Right lobe of liver (tissue), 6 donors: ENCODE measurements around the gene C3orf52. TPM values are rescaled to one million over a fixed set of nuclear protein-coding genes. Genes with fewer than 3 reads are reported as not detected.
A peak's percentile ranks its signal among the peaks of the same experiment; 100 is the strongest.

Experiments
- ATAC-seq, 4 donors: fragments of 200-7000 bp; cut with Tn5 transposase; one replicate each; pipeline ENCODE4 v1.9.1; 2020; ENCODE audit warnings: mild to moderate bottlenecking in 4 of 4, moderate library complexity in 4 of 4
- DNase-seq, 3 donors: peaks; one replicate each; pipeline ENCODE4 v3.0.0-alpha.2; 2020
- H3K27ac ChIP-seq, 3 donors: fragments of 200-600 bp; one replicate each; pipeline ENCODE4 v1.8.0; 2022
- H3K27me3 ChIP-seq, 2 donors: fragments of 200-600 bp; one replicate each; pipeline ENCODE4 v1.8.0; 2022
- H3K36me3 ChIP-seq, 4 donors: fragments of 200-600 bp; sonication (generic) in 1 of 4; one replicate each; pipeline versions ENCODE4 v1.5.1 to v1.8.0; 2017 to 2022; ENCODE audit warnings: control low read depth in 1 of 4
- H3K4me1 ChIP-seq, 4 donors: fragments of 200-600 bp; sonication (generic) in 1 of 4; one replicate each; pipeline versions ENCODE4 v1.5.1 to v1.8.0; 2017 to 2022; ENCODE audit warnings: control low read depth in 1 of 4
- H3K4me3 ChIP-seq, 3 donors: fragments of 200-600 bp; one replicate each; pipeline ENCODE4 v1.8.0; 2022
- H3K9me3 ChIP-seq, 4 donors: fragments of 200-600 bp; sonication (generic) in 1 of 4; one replicate each; pipeline versions ENCODE4 v1.5.1 to v1.8.0; 2017 to 2022; ENCODE audit warnings: control low read depth in 1 of 4
- CTCF ChIP-seq, 4 donors: fragments of 200-600 bp in 3 of 4; fragments of 450-650 bp in 1 of 4; IDR thresholded peaks; one replicate each; pipeline versions ENCODE4 v1.5.1 to v1.8.0; 2016 to 2022; ENCODE audit warnings: antibody characterized with exemption in 4 of 4, mild to moderate bottlenecking in 2 of 4
- POLR2A ChIP-seq: fragments of 450-650 bp; IDR thresholded peaks from one replicate; pipeline ENCODE4 v1.6.1; 2017; ENCODE audit warnings: antibody characterized with exemption, mild to moderate bottlenecking
- WGBS: methylation state at CpG from one replicate; pipeline ENCODE4 v1.1.6; 2018; ENCODE audit warnings: low coverage, low lambda C conversion rate; ENCODE audit not compliant: insufficient coverage; ENCODE audit errors: missing lambda C conversion rate; 5-methylcytosine and 5-hydroxymethylcytosine counted together
- intact Hi-C, 2 donors: fragments of 100-400 bp; cut with DNase I; formaldehyde crosslinking; loops; one replicate each; pipeline versions ENCODE4 v1.11.2 to v1.14.1; 2022
- total RNA-seq, 6 experiments: library from RNA; depleted of rRNA in 2 of 6; stranded (reverse); fragments of >200 nt in 2 of 6; fragmentation: NEBNext Ultra II Directional in 3 of 6; extraction: Animal tissue kit (Norgen Biotek cat#: 25700) in 3 of 6; gene quantifications; one replicate each; pipeline versions ENCODE4 v1.1.0 to v1.2.4, GENCODE V29; 2016 to 2023
- donor health status: DM: no; HTN: yes; CAD: no.
- donor health status: DM: no; HTN: no; CAD: no.
- donor health status: DM: no; HTN: no; CAD: no.
- donor health status: DM: no; HTN: yes; CAD: no.
- donor health status: DM: no; HTN: yes; CAD: no.

The C3orf52 gene
- total RNA-seq, 6 experiments from 2014 or later = 0.12 to 0.69 (median 0.34) TPM

GRCh38 chr3:112084980-112085705 is 1.0 kb upstream of the C3orf52 start:
- ATAC-seq (peak in 1 of 4 donors; percentile 23), DNase-seq (no peak)
- Histone ChIP-seq H3K4me3 (no peak overlapping the region), H3K27me3 (no peaks in the 10 kb centered on the region), H3K27ac (no peak overlapping the region), H3K36me3 (no peaks in the 10 kb centered on the region), H3K9me3 (no peaks in the 10 kb centered on the region), H3K4me1 (peaks cover 0 to 5% (median 0%) of the 10 kb centered on the region in 4 donors)
- intact Hi-C loops = no loop called here
- WGBS = 61% methylated on average over 5 of the region's 7 CpGs
- no peak for TF ChIP-seq CTCF (IDR thresholded peaks at IDR 0.05)
- no peak for TF ChIP-seq POLR2A

DNA sequence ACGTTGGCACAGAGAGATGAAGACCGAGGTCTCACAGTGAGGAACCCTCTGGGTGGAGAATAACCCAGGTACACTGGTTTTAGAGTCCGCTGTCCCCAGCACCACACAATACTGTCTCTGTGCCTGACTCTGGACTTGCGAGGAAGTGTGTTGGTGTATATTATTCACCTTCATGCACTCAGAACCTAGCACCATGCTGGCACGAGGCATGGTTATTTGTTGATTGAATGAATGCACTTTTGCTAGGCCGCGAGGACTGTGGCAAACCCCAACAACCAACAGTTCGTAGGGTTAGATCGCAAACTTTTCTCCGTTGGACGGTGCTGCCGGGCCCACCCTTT is 484 bp upstream of the C3orf52 start:
- Histone ChIP-seq H3K9me3 (no peaks in the 10 kb centered on the region), H3K4me1 (peaks cover 0 to 5% (median 0%) of the 10 kb centered on the region in 4 donors), H3K4me3 (peak overlapping the region; percentile 49 to 50 (median 50)), H3K27me3 (no peaks in the 10 kb centered on the region), H3K36me3 (no peaks in the 10 kb centered on the region), H3K27ac (no peak overlapping the region)
- 35% methylated on average over 11 of the region's 12 CpGs for WGBS
- DNase-seq (no peak), ATAC-seq (no peak)
- TF ChIP-seq POLR2A = no peak
- TF ChIP-seq CTCF (IDR thresholded peaks at IDR 0.05) = no peak
- intact Hi-C loops = no loop called here

DNA sequence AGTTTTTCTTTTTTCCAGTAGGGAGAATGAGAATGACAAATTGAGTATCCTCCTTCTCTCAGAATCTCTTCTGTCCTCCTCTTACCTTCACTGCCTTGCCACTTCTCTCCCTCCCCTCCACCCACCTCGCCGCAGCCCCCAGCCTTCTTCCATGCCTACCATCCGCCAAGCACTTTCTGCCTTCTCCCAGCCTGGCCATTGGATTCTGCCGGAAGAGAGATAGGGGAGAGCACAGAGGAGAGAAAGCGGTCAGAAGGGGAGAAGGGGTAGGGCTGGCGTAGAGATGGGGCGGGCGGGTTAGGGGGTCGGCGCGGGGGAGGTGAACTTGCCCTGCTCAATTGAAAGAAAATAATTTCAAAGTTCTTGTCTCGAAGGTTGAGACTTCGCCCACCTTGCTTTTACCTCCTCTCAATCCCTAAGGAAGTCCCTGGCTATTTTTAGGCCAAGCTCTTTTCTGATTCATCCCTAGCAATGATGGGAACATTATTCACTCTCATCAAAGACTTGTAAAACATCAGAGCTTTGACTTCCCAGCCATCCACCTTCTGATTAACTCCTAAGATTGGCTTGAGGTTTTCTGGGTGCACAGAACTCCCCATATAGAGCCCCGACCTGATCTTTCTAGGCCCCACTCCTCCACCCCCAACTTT is 811 bp downstream of the C3orf52 start:
- ATAC-seq (no peak), DNase-seq (no peak)
- intact Hi-C loops = no loop called here
- no peak for TF ChIP-seq CTCF (IDR thresholded peaks at IDR 0.05)
- TF ChIP-seq POLR2A = no peak
- Histone ChIP-seq H3K9me3 (no peaks in the 10 kb centered on the region), H3K27ac (no peak overlapping the region), H3K27me3 (no peaks in the 10 kb centered on the region), H3K36me3 (no peaks in the 10 kb centered on the region), H3K4me1 (peaks cover 0 to 5% (median 0%) of the 10 kb centered on the region in 4 donors), H3K4me3 (peak overlapping the region; percentile 49 to 50 (median 50))
- WGBS = 48% methylated on average over 13 of the region's 14 CpGs

- H3K4me3 ChIP-seq = no peak overlapping the region
- ATAC-seq (no peak), DNase-seq (no peak)
- H3K36me3 ChIP-seq = no peaks in the 10 kb centered on the region
- WGBS = 88% methylated on average over 5 of the region's 5 CpGs
- intact Hi-C loops = no loop called here
- peaks cover 0 to 5% (median 0%) of the 10 kb centered on the region in 4 donors for H3K4me1 ChIP-seq
- no peak for TF ChIP-seq POLR2A
- no peak for TF ChIP-seq CTCF (IDR thresholded peaks at IDR 0.05)
- no peaks in the 10 kb centered on the region for H3K9me3 ChIP-seq
- H3K27ac ChIP-seq = no peak overlapping the region
- no peaks in the 10 kb centered on the region for H3K27me3 ChIP-seq
Observed at GRCh38 chr3:112087746-112088145, 1.6 kb downstream of the C3orf52 start.
